Posterior cingulate gyrus (tissue), 11 donors: ENCODE results near the gene EIF4ENIF1.
"Not testable (repeated sequence)": the region's sequence is repeated elsewhere in the genome, so short reads cannot be mapped to it uniquely, and the experiment has no call there.

Experiments
- DNase-seq, 10 donors: peaks; one replicate each; pipeline versions ENCODE4 v3.0.0 to v3.0.0-alpha.2; 2020 to 2021; ENCODE audit warnings: mixed read lengths in 3 of 10
- intact Hi-C: fragments of 100-400 bp; cut with DNase I; formaldehyde crosslinking; loops from one replicate; pipeline ENCODE4 v1.15.1; 2023

EIF4ENIF1 gene, protein sequence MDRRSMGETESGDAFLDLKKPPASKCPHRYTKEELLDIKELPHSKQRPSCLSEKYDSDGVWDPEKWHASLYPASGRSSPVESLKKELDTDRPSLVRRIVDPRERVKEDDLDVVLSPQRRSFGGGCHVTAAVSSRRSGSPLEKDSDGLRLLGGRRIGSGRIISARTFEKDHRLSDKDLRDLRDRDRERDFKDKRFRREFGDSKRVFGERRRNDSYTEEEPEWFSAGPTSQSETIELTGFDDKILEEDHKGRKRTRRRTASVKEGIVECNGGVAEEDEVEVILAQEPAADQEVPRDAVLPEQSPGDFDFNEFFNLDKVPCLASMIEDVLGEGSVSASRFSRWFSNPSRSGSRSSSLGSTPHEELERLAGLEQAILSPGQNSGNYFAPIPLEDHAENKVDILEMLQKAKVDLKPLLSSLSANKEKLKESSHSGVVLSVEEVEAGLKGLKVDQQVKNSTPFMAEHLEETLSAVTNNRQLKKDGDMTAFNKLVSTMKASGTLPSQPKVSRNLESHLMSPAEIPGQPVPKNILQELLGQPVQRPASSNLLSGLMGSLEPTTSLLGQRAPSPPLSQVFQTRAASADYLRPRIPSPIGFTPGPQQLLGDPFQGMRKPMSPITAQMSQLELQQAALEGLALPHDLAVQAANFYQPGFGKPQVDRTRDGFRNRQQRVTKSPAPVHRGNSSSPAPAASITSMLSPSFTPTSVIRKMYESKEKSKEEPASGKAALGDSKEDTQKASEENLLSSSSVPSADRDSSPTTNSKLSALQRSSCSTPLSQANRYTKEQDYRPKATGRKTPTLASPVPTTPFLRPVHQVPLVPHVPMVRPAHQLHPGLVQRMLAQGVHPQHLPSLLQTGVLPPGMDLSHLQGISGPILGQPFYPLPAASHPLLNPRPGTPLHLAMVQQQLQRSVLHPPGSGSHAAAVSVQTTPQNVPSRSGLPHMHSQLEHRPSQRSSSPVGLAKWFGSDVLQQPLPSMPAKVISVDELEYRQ

DNA sequence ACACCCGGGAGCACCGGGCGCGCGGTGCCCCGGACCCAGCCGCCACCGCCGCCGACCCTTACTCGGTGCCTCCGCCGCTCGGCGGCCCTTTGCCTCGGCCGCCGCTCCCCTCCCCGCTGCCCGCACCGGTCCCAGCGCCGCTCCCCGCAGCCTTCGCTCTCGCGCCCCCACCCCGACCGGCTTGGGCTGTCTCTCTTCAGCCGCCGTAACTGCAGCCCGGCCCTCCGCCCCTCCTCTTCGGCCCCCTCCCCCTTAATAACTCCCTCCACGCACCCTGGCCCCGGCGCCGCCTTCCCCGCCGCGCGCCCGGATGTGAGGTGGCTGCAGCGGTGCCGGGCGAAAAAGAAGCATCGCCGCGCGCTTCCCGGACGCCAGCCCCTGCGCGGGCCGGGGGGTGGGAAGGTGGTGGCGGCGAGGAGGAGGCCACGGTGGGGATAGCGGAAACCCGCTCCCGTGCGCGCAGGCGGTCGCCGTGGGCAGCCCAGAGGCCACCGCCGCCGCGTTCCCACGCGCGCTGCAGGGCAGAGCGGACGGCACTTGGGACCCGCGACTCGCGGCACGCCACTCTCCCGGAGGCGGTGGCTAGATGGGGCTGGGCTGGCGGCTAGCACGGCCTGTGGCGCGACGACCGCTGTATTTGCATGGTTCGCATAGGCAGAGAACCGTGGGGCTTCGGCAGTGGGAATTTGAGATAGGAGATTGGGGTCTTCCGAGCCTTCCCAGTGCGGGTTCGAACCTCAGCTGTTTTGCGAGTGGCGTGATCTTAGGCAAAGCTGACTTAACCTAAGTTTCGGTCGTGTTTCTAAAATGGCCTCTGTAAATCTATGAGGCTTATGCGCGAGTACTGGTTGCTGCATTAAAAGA is at the start of gene EIF4ENIF1:
Gene EIF4ENIF1 (minus strand): TSS at position 211 of the 864 bp plus-strand sequence. CDS start 1,124 bp downstream, outside the sequence.
- intact Hi-C loops, result loop anchor here (5.0 to 10.0 kb wide), 4 partner anchors 85 to 262 kb away; partner anchors contain the start of genes DEPDC5, PATZ1 and PRR14L
- peak; percentile 82 to 98 (median 86) for DNase-seq

DNA sequence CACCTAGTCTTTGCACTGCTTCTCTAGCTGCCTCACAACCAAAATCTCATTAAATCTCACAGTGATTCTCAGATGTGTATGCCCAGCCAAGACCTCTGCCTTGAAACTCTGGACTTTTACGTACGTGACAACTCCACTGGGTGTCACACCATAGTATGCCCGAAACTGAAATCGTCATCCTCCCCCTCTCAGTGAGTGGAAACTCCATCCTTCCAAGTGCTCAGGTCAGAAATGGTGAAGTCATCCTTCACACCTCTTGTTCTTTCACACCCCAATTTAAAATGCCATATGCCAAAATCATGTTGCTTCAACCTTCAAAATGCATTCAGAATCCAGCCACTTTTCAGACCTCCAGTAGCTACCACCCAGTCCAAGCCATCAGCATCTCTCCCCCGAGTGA is 49.2 kb upstream of the EIF4ENIF1 start:
- DNase-seq, result peak in 2 of 10 donors; percentile 8 to 10
- intact Hi-C loops, result no loop called here

DNA sequence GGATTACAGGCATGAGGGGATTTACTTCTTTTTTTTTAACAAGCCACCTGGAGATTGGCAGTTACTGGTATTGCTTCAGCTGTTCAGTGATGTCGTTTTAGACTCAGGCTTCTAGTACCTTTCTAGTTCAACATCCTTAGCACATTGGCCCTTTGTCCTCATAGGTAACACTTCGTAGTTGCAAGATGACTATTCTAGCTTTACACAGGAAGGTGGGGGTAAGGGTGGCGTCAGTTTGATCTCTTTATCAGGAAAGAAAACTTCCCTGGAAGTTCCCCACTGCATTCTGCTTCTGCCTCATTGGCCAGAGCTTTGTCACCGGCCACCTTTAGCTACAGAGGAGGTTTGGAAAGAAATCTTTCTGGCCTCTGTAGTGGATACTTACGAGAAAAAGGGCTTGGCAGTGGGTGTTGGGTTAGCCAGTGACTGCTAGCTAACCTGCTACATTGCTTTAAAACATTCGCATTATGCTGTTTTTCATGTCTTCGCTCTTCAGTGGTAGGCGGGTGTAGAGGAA is 47.4 kb upstream of the EIF4ENIF1 start:
- no peak for DNase-seq
- intact Hi-C loops, result no loop called here

DNA sequence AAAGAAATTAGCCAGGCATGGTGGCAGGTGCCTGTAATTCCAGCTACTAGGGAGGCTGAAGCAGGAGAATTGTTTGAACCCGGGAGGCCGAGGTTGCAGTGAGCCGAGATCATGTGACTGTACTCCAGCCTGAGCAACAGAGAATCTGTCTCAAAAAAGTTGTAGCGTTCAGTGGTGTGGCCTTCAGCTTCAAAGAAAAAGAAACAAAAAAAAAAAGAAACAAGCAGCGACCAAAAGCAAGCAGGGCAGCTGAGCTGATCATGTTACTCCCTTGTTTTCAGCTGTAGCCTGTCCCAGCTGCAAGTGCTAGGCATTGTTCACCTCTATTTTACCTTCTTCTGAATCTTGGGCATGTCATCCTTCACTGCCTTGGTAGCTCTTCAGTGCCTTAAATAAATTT is 43.7 kb upstream of the EIF4ENIF1 start:
- intact Hi-C loops, result no loop called here
- no peak for DNase-seq

DNA sequence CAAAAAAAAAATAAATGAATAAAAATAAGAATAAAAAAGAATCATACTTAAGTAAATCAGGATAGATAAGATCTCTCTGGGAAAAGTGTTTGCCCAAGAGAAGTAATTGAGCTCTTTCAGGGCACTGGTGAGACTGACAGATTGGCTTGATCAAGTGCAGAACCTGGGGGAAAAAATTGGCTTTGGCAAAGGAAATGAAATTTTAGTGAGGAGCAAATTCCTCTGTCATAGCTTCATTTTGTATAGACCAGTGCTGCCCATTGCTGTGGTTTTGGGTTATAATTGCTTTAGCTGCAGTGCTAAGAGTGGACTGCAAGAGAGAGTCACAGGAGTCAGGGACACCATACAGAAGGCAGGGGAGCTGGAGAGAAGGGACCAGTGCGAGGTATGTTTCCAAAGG is 42.4 kb upstream of the EIF4ENIF1 start:
- intact Hi-C loops, result no loop called here
- DNase-seq, result no peak

DNA sequence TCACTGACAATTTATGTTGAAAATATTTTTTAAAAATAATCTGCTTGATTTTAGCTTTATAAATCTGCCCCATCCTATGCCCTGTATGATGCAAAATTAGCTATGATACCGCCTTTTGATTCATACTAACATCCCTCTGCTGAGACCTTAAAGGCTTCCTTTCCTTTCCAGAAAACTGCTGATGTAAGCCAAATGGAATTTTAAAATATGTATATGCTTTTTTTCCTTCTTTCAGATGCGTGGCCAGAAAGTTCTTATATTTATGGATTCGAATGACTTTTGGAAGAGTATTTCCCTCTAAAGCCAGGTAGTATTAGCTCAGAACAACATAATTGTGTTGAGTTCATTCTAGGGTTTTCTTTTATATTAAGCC is 41.2 kb upstream of the EIF4ENIF1 start:
- intact Hi-C loops, result no loop called here
- no peak for DNase-seq

DNA sequence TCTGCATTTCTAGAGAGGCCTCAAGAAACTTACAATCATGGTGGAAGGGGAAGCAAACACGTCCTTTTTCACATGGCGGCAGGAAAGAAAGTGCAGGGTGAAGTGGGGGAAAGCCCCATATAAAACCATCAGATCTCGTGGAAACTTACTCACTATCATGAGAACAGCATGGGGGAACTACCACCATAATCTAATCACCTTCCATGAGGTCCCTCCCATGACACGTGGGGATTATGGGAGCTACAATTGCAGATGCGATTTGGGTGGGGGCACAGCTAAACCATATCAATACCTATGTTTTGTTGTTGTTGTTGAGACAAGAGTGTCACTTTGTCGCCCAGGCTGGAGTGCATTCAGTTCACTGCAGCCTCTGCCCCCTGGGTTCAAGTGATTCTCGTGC is 36.6 kb upstream of the EIF4ENIF1 start:
- intact Hi-C loops, result no loop called here
- no peak for DNase-seq

DNA sequence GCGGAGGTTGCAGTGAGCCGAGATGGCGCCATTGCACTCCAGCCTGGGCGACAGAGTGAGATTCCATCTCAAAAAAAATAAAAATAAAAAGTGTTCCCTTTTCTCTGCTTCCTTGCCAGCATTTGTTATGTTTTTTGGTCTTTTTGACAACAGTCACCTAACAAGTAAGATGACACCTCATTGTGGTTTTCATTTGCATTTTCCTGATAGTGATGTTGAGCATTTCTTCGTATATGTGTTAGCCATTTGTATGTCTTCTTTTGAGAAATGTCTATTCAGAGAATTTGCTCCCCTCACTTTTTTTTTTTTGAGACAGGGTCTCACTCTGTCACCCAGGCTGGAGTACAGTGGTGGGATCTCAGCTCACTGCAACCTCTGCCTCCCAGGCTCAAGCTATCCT is 34.5 kb upstream of the EIF4ENIF1 start:
- intact Hi-C loops, DNase-seq: not testable (repeated sequence)

DNA sequence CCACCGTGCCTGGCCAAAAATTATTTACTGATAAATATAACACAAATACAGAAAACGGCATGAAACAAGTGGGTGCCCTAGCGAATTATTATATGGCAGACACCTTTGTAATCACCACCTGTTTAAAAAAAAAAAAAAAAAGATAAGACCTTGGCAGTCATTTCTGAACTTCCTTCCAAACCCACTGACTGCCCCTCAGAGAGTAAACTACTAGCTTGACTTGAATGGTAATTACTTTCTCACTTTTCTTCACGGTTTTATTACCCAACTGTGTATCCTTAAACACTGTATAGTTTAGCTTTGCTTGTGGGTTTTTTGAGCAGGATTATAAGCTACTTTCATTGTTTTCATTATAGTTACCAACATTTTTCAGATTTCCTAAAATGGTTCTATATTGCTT is 30.4 kb upstream of the EIF4ENIF1 start:
- DNase-seq, result no peak
- intact Hi-C loops, result no loop called here

DNA sequence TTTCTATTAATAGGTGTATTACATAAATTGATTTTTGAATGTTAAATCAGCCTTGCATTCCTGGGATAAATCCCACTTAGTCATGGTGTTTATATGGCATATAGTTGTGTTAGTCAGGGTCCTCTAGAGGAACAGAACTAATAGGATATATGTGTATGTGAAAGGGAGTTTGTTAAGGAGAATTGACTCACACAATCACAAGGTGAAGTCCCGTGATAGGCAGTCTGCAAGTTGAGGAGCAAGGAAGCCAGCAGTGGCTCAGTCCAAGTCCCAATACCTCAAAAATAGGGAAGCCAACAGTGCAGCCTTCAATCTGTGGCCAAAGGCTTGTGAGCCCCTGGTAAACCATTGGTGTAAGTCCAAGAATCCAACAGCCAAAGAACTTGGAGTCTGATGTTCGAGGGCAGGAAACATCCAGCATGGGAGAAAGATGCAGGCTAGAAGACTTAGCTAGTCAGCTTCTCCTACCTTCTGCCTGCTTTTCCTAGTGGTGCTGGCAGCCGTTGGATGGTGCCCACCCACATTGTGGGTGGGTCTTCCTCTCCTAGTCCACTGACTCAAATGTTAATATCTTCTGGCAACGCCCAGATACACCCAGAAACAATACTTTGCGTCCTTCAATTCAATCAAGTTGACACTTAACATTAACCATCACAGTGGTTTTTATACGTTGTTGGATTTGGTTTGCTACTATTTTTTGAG is 19.6 kb upstream of the EIF4ENIF1 start:
- no peak for DNase-seq
- intact Hi-C loops, result no loop called here

DNA sequence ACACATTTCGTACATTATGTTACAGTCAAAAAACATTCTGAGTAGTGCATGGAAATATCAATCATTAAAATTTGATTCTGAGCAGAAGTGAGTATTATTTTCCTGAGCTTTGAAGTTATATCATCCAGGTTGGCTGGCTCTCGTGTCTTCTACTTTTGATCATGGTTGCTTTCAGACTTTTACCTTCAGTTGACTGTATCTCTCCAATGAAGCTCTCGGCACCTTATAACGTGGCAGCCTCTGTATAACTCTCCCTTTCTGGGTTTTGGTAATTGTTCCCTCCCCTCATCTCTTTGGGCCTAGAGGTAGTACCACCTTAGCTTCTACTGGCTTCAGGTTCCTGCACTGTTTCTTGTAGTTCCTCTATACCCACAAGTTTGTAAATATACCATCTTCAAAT is 18.9 kb upstream of the EIF4ENIF1 start:
- intact Hi-C loops, result no loop called here
- no peak for DNase-seq

DNA sequence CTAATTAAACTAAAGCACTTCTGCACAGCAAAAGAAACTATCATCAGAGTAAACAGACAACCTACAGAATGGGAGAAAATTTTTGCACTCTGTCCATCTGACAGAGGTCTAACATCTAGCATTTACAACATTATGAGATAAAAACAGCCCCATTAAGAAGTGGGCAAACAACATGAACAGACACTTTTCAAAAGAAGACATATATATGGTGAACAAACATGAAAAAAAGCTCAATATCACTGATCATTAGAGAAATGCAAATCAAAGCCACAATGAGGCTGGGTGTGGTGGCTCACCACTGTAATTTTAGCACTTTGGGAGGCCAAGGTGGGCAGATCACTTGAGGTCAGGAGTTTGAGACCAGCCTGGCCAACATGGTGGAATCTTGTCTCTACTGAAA is 17.9 kb upstream of the EIF4ENIF1 start:
- intact Hi-C loops, DNase-seq: not testable (repeated sequence)

DNA sequence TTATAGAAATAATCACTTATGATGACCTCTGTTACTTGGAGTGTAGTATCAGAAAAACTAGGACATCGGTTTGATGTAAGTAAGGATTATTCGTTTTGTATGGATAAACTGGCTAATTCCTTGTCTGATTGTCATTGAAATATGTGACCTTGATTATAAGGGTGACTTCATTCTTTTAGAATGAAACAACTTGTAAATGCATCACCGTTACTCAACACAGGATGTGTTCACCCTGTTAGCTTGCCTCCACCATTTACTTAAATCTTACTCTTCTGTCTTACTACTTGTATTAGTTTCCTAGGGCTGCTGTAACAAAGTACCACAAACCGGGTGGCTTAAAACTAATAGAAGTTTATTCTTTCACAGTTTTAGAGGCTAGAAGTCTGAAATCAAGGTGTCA is 14.6 kb upstream of the EIF4ENIF1 start:
- no peak for DNase-seq
- intact Hi-C loops, result no loop called here

DNA sequence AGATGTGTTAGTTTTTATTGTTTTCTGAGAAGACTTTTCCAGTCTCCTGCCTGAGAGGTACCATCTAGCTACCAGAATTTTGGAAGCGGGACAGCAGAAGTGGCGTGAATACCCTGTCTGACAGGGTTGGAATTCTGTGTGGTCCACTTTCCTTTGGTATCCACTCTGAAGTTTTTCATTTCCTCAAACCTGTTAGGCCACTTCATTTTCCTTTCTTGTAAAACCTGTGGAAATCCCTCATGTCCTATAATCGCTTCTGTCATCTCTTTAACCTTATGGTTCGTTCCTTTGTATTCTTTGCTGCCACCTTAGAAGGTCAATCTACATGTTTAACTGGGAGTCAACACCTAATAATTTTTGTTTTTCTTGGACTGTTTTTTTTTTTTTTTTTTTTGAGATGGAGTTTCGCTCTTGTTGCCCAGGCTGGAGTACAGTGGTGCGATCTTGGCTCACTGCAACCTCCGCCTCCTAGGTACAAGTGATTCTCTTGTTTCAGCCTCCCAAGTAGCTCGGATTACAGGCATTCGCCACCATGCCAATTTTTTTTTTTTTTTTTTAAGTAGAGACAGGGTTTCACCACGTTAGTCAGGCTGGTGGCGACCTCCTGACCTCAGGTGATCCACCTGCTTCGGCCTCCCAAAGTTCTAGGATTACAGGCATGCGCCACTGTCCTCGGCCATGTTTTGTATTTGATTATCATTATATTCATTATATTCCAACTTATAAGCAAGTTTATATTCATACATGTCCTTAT is 13.7 kb upstream of the EIF4ENIF1 start:
- intact Hi-C loops, result no loop called here
- peak in 2 of 10 donors; percentile 32 for DNase-seq

DNA sequence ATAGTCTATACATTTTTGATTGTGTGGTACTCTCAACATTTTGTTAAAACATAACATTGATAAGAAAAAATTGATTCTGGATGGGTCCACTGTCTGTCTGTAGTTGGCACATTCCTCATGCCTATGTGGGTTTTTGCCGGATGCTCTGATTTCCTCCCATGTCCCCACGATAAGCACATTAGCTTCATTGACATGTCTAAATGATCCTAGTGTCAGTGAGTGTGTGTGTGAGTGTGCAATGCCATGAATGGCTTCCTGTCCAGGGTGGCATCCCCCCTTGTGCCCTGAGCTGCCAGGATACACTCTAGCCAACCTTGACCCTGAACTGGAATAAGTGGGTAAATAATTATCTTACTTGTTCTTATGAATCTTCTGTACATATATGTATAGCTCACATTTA is 12.1 kb upstream of the EIF4ENIF1 start:
- no peak for DNase-seq
- intact Hi-C loops, result no loop called here

DNA sequence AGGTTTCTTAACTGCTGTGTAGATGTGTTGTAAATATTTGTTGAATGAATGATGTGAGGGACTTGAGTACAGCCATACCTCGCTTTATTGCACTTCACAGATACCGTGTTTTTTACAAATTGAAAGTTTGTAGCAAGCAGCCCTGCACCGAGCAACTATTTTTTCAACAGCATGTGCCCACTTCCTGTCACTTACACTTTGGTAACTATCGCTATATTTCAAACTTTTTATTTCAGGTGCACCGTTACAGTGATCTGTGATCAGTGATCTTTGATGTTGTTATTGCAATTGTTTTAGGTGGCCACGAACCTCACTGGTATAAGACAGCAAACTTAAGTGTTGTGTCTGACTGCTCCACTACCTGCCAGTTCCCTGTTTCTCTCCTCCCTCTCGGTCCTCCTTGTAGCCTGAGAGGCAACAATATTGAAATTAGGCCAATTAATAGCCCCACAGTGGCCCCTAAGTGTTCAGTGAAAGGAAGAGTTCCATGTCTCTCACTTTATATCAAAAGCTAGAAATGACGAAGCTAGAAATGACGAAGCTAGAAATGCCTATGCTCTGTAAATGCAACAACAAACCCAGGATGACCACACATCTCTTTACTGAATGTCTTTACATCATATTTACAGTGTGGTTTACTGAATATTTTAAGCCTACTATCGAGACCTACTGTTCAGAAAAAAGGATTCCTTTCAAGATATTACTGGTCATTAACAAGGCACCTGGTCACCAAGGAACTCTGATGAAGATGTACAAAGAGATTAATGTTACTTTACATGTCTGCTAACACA is 7.7 kb upstream of the EIF4ENIF1 start:
- no peak for DNase-seq
- intact Hi-C loops, result loop anchor here (10.0 kb wide), 2 partner anchors 137 to 153 kb away; partner anchors contain the start of gene PATZ1

DNA sequence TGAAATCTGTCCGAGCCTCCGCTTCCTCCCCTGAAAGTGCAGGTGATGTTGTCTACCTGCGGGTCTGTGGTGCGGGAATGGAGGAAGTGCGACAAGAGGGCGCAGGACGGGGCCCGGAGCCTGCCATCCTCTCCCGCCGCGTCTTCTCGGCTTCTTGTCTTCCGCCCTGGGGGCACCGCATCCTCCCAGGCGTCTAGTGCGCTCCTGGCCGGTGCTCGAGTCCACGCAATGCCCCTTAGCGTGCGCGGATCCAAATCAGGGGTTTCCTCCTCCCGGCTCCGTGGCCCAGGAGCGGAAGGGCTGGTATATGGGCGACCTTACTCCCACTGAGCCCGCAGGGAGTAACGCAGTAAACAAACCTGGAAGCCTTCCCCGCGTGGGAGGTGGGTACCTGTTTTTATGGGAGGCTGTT is 7.1 kb upstream of the EIF4ENIF1 start:
- DNase-seq, result peak in 3 of 10 donors; percentile 17 to 48 (median 17)
- intact Hi-C loops, result loop anchor here (10.0 kb wide), 2 partner anchors 138 to 152 kb away; partner anchors contain the start of gene PATZ1
